Lower leg skin (tissue), 4 donors: ENCODE measurements around the gene MSI1. TPM values are rescaled to one million over a fixed set of nuclear protein-coding genes. Genes with fewer than 3 reads are reported as not detected.

Experiments used
- DNase-seq, 2 donors: peaks; one replicate each; pipeline ENCODE4 v3.0.0-alpha.2; 2019; ENCODE audit warnings: low spot score in 2 of 2
- H3K4me3 ChIP-seq: fragments of 200-600 bp; sonication (generic); 2 replicates; pipeline ENCODE4 v1.5.1; 2017; ENCODE audit warnings: mild to moderate bottlenecking, low read depth; ENCODE audit not compliant: poor library complexity, severe bottlenecking
- POLR2A ChIP-seq, 2 donors: fragments of 450-650 bp; IDR thresholded peaks; one replicate each; pipeline ENCODE4 v1.6.1; 2016 to 2017; ENCODE audit warnings: antibody characterized with exemption in 2 of 2, mild to moderate bottlenecking in 1 of 2, moderate library complexity in 1 of 2
- WGBS, 2 donors: methylation state at CpG; one replicate each; pipeline ENCODE4 v1.1.5; 2018; 5-methylcytosine and 5-hydroxymethylcytosine counted together
- intact Hi-C: fragments of 100-400 bp; cut with DNase I; formaldehyde crosslinking; loops from one replicate; pipeline ENCODE4 v1.15.0; 2023; ENCODE audit warnings: low total_unique reads
- total RNA-seq, 4 donors: library from RNA; depleted of rRNA; stranded (reverse); fragments of >200 nt; gene quantifications; one replicate each; pipeline ENCODE4 v1.1.0, GENCODE V29; 2016
- TF ChIP-seq, protein P1 (sequence below), 3 donors: fragments of 450-650 bp; IDR thresholded peaks; one replicate each; pipeline ENCODE4 v1.5.1; 2016; ENCODE audit warnings: antibody characterized with exemption in 3 of 3, mild to moderate bottlenecking in 3 of 3, moderate library complexity in 2 of 3

Gene MSI1
- total RNA-seq, 4 donors from 2014 or later, result 0.07 to 0.39 TPM; not detected in 2

DNA sequence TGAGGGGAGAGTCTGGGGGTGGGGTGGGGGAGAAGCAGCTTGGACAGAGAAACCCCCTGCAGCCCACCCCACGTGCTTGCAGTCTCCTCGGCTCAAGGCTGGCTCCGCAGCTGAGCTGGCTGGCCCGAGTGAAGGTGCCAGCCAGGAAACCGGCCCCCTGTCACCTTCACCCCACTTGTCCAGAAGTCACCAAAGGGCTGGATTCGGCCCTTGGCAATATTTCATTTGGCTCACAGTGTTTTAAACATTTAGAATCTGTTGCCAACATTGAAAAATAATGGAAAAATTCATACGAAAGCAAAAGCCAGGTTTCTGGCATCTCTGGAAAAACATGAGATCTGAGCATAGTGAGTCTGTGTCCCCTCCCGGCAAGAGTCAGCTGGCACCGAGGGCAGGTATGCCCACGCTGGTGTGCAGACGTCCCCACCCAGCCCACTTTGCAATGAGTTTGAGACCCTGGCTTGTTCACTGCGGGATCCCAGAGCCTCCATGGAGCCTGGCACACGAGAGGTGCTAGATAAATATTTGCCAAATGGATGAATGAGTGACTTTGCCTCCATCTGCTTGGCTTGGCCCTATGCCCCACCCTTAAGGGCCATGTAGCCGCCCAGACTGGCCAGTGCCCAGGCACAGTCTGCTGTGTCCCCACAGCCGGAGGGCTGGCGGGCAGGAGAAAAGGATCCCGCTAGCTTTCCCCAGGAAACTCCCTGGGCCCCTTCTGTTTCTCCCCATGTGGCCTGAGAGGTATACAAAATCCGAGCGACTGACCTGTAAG is 18.2 kb downstream of the MSI1 start:
- intact Hi-C loops, result no loop called here
- H3K4me3 ChIP-seq, result no peak overlapping the region
- WGBS, 2 donors, result 76 to 78% methylated on average over 19 of the region's 19 CpGs
- DNase-seq, result no peak
- TF ChIP-seq, protein P1, sequence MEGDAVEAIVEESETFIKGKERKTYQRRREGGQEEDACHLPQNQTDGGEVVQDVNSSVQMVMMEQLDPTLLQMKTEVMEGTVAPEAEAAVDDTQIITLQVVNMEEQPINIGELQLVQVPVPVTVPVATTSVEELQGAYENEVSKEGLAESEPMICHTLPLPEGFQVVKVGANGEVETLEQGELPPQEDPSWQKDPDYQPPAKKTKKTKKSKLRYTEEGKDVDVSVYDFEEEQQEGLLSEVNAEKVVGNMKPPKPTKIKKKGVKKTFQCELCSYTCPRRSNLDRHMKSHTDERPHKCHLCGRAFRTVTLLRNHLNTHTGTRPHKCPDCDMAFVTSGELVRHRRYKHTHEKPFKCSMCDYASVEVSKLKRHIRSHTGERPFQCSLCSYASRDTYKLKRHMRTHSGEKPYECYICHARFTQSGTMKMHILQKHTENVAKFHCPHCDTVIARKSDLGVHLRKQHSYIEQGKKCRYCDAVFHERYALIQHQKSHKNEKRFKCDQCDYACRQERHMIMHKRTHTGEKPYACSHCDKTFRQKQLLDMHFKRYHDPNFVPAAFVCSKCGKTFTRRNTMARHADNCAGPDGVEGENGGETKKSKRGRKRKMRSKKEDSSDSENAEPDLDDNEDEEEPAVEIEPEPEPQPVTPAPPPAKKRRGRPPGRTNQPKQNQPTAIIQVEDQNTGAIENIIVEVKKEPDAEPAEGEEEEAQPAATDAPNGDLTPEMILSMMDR (IDR thresholded peaks at IDR 0.05), result no peak
- TF ChIP-seq POLR2A (IDR thresholded peaks at IDR 0.05), result no peak

GRCh38 chr12:120347766-120348165 is 21.2 kb downstream of the MSI1 start:
- no peak for DNase-seq
- no peak overlapping the region for H3K4me3 ChIP-seq
- intact Hi-C loops, result no loop called here
- TF ChIP-seq, protein P1 (IDR thresholded peaks at IDR 0.05), result no peak
- TF ChIP-seq POLR2A (IDR thresholded peaks at IDR 0.05), result no peak
- 93 to 97% methylated on average over 11 of the region's 11 CpGs for WGBS, 2 donors

GRCh38 chr12:120346681-120347080 is 22.3 kb downstream of the MSI1 start:
- intact Hi-C loops, result no loop called here
- TF ChIP-seq, protein P1 (IDR thresholded peaks at IDR 0.05), result no peak
- no peak for TF ChIP-seq POLR2A (IDR thresholded peaks at IDR 0.05)
- 91% methylated on average over 7 of the region's 7 CpGs for WGBS, 2 donors
- DNase-seq, result no peak
- no peak overlapping the region for H3K4me3 ChIP-seq

DNA sequence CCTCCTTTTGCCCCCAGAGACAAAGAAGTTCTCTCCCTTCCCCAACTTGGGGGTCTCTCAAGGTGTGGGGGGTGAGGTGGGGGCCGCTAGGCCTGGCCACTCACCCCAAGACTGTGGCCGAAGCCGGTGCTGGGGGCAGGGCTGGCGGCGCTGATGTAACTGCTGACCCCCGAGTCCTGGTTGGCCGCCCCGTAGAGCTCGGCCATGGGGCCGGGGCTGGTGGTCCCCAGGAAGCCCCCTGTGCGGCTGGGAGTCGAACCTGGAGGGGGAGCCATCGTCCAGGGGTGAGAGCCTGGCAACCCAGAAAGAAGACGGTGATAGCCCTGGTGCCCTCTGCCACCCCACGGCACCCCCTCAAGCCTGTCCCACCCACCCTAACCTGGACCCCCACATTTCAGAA is 22.9 kb downstream of the MSI1 start:
- DNase-seq, result no peak
- TF ChIP-seq POLR2A (IDR thresholded peaks at IDR 0.05), result no peak
- TF ChIP-seq, protein P1 (IDR thresholded peaks at IDR 0.05), result no peak
- intact Hi-C loops, result no loop called here
- no peak overlapping the region for H3K4me3 ChIP-seq
- 90 to 93% methylated on average over 14 to 15 of the region's 15 CpGs for WGBS, 2 donors

- 88 to 92% methylated on average over 8 of the region's 8 CpGs for WGBS, 2 donors
Measured at GRCh38 chr12:120343692-120344091, 25.3 kb downstream of the MSI1 start.

More at GRCh38 chr12:120343692-120344091, 25.3 kb downstream of the MSI1 start:
- TF ChIP-seq, protein P1 (IDR thresholded peaks at IDR 0.05), result no peak
- TF ChIP-seq POLR2A (IDR thresholded peaks at IDR 0.05), result no peak
- intact Hi-C loops, result no loop called here
- no peak overlapping the region for H3K4me3 ChIP-seq
- no peak for DNase-seq
